ENCODE data around the gene TBX1. TPM values are rescaled to one million over a fixed set of nuclear protein-coding genes. Genes with fewer than 3 reads are reported as not detected.

The TBX1 gene
- total RNA-seq, 1 experiment from 2014 or later = 12.8 TPM

DNA sequence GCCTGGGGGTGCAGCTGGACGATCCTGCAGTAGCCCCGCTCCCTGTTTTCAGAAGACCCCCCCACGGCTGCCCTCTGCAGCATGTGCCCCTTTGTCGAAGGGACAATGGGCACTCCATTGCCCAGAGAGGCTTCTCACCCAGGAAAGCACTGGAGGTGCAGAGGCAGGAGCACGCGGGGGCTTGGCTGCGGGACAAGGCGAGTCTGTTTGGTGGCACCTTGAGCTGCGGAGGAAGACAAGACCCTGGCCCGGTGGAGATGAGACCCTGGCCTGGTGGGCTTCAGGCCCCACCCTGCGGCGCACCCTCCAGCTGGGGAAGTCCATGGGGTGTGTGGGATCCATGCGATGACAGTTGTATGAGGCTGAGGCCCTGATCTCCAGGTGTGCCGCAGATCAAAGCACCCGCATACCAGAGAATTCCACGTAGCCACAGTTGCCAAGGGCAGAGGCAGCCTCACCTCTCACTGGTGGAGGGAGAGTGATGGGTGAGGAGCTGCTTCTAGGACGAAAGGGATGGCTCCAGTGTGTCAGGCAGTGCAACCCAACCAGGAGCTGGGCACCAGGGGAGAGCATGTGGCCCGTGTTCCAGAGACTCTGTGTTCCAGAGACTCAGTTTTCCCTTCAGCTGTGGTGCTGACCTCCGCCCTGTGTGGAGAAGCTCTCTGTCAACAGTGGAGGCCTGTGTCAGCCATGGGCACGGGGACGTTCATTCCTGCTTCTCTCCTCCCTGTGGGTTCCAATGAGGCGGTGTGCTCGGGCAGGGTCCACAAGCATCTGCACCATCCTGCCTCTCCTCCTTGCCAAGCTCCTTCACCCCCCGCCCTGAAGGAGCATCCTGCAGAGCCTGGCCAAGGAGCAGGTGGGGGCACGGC is 10.0 kb downstream of the TBX1 start (continued):
- TF ChIP-seq ZNF416 (CRISPR knock-in tag; IDR thresholded peaks at IDR 0.05) (no peak), ZNF317 (CRISPR knock-in tag; IDR thresholded peaks at IDR 0.05; ENCODE audit: borderline replicate concordance, low read depth) (no peak), SMAD3 (CRISPR knock-in tag; IDR thresholded peaks at IDR 0.05; ENCODE audit: borderline replicate concordance) (no peak)
- TF ChIP-seq, protein P1, sequence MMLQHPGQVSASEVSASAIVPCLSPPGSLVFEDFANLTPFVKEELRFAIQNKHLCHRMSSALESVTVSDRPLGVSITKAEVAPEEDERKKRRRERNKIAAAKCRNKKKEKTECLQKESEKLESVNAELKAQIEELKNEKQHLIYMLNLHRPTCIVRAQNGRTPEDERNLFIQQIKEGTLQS (CRISPR knock-in tag; conservative IDR thresholded peaks at IDR 0.05) = no peak

DNA sequence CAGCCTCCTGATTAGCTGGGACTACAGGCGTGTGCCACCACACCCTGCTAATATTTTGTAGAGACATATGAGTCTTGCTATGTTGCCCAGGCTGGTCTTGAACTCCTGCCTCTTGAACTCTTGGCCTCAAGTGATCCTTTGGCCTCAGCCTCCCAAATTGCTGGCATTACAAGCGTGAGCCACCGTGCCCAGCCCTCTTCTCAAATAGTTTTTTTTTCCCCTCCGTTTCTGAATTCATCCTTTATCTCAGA is 11.8 kb downstream of the TBX1 start:
- Mint-ChIP-seq H3K36me3 (no peaks in the 10 kb centered on the region), H3K27me3 (ENCODE audit: low read depth) (peaks cover 58% of the 10 kb centered on the region), H3K9me3 (no peaks in the 10 kb centered on the region), H3K4me1 (peaks cover 8% of the 10 kb centered on the region), H3K4me3 (no peak overlapping the region), H3K27ac (no peak overlapping the region)
- DNase-seq (ENCODE audit: low spot score) (peak; percentile 0), ATAC-seq (no peak)
- CTCF ChIA-PET = interaction anchor here (1.4 to 2.3 kb wide), 3 partner anchors 19 to 138 kb away, joined by 5 to 12 read pairs (median 9); no protein-coding TSS in a partner anchor
- POLR2A ChIA-PET = no interaction called here
- TF ChIP-seq NR1H2 (CRISPR knock-in tag; IDR thresholded peaks at IDR 0.05) = no peak
- TF ChIP-seq, protein P2, sequence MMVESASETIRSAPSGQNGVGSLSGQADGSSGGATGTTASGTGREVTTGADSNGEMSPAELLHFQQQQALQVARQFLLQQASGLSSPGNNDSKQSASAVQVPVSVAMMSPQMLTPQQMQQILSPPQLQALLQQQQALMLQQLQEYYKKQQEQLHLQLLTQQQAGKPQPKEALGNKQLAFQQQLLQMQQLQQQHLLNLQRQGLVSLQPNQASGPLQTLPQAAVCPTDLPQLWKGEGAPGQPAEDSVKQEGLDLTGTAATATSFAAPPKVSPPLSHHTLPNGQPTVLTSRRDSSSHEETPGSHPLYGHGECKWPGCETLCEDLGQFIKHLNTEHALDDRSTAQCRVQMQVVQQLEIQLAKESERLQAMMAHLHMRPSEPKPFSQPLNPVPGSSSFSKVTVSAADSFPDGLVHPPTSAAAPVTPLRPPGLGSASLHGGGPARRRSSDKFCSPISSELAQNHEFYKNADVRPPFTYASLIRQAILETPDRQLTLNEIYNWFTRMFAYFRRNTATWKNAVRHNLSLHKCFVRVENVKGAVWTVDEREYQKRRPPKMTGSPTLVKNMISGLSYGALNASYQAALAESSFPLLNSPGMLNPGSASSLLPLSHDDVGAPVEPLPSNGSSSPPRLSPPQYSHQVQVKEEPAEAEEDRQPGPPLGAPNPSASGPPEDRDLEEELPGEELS (CRISPR knock-in tag; IDR thresholded peaks at IDR 0.05) = no peak
- TF ChIP-seq TP53 (CRISPR knock-in tag; IDR thresholded peaks at IDR 0.05) = no peak
- TF ChIP-seq, protein P3, sequence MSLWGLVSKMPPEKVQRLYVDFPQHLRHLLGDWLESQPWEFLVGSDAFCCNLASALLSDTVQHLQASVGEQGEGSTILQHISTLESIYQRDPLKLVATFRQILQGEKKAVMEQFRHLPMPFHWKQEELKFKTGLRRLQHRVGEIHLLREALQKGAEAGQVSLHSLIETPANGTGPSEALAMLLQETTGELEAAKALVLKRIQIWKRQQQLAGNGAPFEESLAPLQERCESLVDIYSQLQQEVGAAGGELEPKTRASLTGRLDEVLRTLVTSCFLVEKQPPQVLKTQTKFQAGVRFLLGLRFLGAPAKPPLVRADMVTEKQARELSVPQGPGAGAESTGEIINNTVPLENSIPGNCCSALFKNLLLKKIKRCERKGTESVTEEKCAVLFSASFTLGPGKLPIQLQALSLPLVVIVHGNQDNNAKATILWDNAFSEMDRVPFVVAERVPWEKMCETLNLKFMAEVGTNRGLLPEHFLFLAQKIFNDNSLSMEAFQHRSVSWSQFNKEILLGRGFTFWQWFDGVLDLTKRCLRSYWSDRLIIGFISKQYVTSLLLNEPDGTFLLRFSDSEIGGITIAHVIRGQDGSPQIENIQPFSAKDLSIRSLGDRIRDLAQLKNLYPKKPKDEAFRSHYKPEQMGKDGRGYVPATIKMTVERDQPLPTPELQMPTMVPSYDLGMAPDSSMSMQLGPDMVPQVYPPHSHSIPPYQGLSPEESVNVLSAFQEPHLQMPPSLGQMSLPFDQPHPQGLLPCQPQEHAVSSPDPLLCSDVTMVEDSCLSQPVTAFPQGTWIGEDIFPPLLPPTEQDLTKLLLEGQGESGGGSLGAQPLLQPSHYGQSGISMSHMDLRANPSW (CRISPR knock-in tag; conservative IDR thresholded peaks at IDR 0.05; ENCODE audit: low read depth) = no peak
- TF ChIP-seq TCF7 (CRISPR knock-in tag; IDR thresholded peaks at IDR 0.05; ENCODE audit: low read depth) = no peak
- TF ChIP-seq, protein P4, sequence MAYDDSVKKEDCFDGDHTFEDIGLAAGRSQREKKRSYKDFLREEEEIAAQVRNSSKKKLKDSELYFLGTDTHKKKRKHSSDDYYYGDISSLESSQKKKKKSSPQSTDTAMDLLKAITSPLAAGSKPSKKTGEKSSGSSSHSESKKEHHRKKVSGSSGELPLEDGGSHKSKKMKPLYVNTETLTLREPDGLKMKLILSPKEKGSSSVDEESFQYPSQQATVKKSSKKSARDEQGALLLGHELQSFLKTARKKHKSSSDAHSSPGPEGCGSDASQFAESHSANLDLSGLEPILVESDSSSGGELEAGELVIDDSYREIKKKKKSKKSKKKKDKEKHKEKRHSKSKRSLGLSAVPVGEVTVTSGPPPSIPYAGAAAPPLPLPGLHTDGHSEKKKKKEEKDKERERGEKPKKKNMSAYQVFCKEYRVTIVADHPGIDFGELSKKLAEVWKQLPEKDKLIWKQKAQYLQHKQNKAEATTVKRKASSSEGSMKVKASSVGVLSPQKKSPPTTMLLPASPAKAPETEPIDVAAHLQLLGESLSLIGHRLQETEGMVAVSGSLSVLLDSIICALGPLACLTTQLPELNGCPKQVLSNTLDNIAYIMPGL (CRISPR knock-in tag; IDR thresholded peaks at IDR 0.05) = no peak
- TF ChIP-seq, protein P5, sequence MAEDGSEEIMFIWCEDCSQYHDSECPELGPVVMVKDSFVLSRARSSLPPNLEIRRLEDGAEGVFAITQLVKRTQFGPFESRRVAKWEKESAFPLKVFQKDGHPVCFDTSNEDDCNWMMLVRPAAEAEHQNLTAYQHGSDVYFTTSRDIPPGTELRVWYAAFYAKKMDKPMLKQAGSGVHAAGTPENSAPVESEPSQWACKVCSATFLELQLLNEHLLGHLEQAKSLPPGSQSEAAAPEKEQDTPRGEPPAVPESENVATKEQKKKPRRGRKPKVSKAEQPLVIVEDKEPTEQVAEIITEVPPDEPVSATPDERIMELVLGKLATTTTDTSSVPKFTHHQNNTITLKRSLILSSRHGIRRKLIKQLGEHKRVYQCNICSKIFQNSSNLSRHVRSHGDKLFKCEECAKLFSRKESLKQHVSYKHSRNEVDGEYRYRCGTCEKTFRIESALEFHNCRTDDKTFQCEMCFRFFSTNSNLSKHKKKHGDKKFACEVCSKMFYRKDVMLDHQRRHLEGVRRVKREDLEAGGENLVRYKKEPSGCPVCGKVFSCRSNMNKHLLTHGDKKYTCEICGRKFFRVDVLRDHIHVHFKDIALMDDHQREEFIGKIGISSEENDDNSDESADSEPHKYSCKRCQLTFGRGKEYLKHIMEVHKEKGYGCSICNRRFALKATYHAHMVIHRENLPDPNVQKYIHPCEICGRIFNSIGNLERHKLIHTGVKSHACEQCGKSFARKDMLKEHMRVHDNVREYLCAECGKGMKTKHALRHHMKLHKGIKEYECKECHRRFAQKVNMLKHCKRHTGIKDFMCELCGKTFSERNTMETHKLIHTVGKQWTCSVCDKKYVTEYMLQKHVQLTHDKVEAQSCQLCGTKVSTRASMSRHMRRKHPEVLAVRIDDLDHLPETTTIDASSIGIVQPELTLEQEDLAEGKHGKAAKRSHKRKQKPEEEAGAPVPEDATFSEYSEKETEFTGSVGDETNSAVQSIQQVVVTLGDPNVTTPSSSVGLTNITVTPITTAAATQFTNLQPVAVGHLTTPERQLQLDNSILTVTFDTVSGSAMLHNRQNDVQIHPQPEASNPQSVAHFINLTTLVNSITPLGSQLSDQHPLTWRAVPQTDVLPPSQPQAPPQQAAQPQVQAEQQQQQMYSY (CRISPR knock-in tag; IDR thresholded peaks at IDR 0.05) = no peak
- TF ChIP-seq, protein P6, sequence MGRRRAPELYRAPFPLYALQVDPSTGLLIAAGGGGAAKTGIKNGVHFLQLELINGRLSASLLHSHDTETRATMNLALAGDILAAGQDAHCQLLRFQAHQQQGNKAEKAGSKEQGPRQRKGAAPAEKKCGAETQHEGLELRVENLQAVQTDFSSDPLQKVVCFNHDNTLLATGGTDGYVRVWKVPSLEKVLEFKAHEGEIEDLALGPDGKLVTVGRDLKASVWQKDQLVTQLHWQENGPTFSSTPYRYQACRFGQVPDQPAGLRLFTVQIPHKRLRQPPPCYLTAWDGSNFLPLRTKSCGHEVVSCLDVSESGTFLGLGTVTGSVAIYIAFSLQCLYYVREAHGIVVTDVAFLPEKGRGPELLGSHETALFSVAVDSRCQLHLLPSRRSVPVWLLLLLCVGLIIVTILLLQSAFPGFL (CRISPR knock-in tag; IDR thresholded peaks at IDR 0.05; ENCODE audit: borderline replicate concordance) = no peak
- TF ChIP-seq NFE2L1 (CRISPR knock-in tag; IDR thresholded peaks at IDR 0.05) = no peak

Measured in WTC11 (cell line).